ENCODE data around the gene ZC3H4. TPM values are rescaled to one million over a fixed set of nuclear protein-coding genes. Genes with fewer than 3 reads are reported as not detected.
A peak's percentile ranks its signal among the peaks of the same experiment; 100 is the strongest.

Gene ZC3H4
- total and polyA plus RNA-seq, 2 donors (not counting 1 experiment from before 2014, with no cell fraction given): 12.7 to 73.7 TPM

- no peak for ATAC-seq (ENCODE audit: low read depth)
- peaks cover 37% of the 10 kb centered on the region for H3K4me1 Mint-ChIP-seq
- intact Hi-C loops (cut with micrococcal nuclease): loop anchor here (1.0 to 5.0 kb wide), 4 partner anchors 17 to 268 kb away; partner anchors contain the start of genes ARHGAP35, TMEM160 and ZC3H4
Observed at GRCh38 chr19:47130120-47130588, 16.6 kb upstream of the ZC3H4 start.

More at GRCh38 chr19:47130120-47130588, 16.6 kb upstream of the ZC3H4 start:
- Histone ChIP-seq H3K4me2 (replicated peaks; ENCODE audit: low read depth, low read length, poor library complexity, severe bottlenecking) (peak overlapping the region; percentile 91), H3K4me3 (ENCODE audit: control extremely low read depth in 1 of 5, extremely low read depth in 1 of 5, insufficient read depth in 1 of 5, low read depth in 2 of 5, low read length in 4 of 5) (peak overlapping the region in 4 of 5 experiments; percentile 70 to 98 (median 88)), H3K27ac (ENCODE audit: low read length in 2 of 2) (peak overlapping the region in 1 of 2 donors; percentile 89), H3K36me3 (replicated peaks in 1 of 2; ENCODE audit: control extremely low read depth in 1 of 2, control insufficient read depth in 1 of 2, extremely low read depth in 1 of 2, insufficient read depth in 2 of 2, low read length in 1 of 2) (no peaks in the 10 kb centered on the region), H4K20me1 (ENCODE audit: control insufficient read depth, insufficient read depth, low read length, poor library complexity, severe bottlenecking) (peaks cover 15% of the 10 kb centered on the region), H3K79me2 (ENCODE audit: control insufficient read depth, insufficient read depth, low read length) (peaks cover 49% of the 10 kb centered on the region), H3K4me1 (ENCODE audit: control insufficient read depth in 2 of 2, insufficient read depth in 2 of 2, low read length in 2 of 2) (peaks cover 0 to 21% of the 10 kb centered on the region in 2 donors), H3K9me3 (ENCODE audit: control extremely low read depth in 1 of 3, control insufficient read depth in 2 of 3, insufficient read depth in 1 of 3, low read length in 2 of 3) (no peaks in the 10 kb centered on the region), H3K27me3 (replicated peaks in 1 of 4; ENCODE audit: control extremely low read depth in 1 of 4, control insufficient read depth in 3 of 4, insufficient read depth in 4 of 4, low read length in 3 of 4) (no peaks in the 10 kb centered on the region), H3K9ac (ENCODE audit: low read length) (peak overlapping the region; percentile 92), H2AFZ (ENCODE audit: insufficient read depth, low read depth, low read length, poor library complexity, severe bottlenecking) (no peak overlapping the region)
- H3K27ac Mint-ChIP-seq: peak overlapping the region; percentile 98
- peaks cover 2% of the 10 kb centered on the region for H3K27me3 Mint-ChIP-seq
- no peak for DNase-seq
- WGBS (ENCODE audit: insufficient coverage): 67% methylated on average over 6 of the region's 8 CpGs
- ChIA-PET POLR2A (interaction anchor here (1.9 kb wide), 1 partner anchor 17 kb away, joined by 18 read pairs; the partner anchor contains the start of gene ZC3H4), CTCF (interaction anchor here (0.6 to 8.3 kb wide), 8 partner anchors 12 to 189 kb away, joined by 3 to 152 read pairs (median 5); no protein-coding TSS in a partner anchor)
- H3K9me3 Mint-ChIP-seq (ENCODE audit: insufficient read depth): no peaks in the 10 kb centered on the region
- TF ChIP-seq EZH2 (IDR thresholded peaks at IDR 0.05; ENCODE audit: borderline replicate concordance, insufficient read depth, low read depth, low read length, poor library complexity, severe bottlenecking) (no peak), CTCF (IDR thresholded peaks at IDR 0.05) (no peak)
- peak overlapping the region; percentile 97 for H3K4me3 Mint-ChIP-seq
